ENCODE measurements around the gene CELF2.

- TF ChIP-seq EZH2 (IDR thresholded peaks at IDR 0.05; ENCODE audit: insufficient read depth, poor library complexity, severe bottlenecking) (no peak), EZH2phosphoT487 (IDR thresholded peaks at IDR 0.05; ENCODE audit: insufficient read depth, low read depth) (no peak)
Observed at GRCh38 chr10:11192304-11193000, 174.8 kb downstream of the CELF2 start.

Measured in GM23248 (cell line).